Epithelial cell of proximal tubule (primary cell): ENCODE measurements around the gene DDRGK1. TPM values are rescaled to one million over a fixed set of nuclear protein-coding genes. Genes with fewer than 3 reads are reported as not detected.
"Not testable (repeated sequence)": the region's sequence is repeated elsewhere in the genome, so short reads cannot be mapped to it uniquely, and the experiment has no call there.

Source experiments
- DNase-seq: peaks from one replicate; pipeline ENCODE4 v3.0.0-alpha.2; 2011; ENCODE audit warnings: low read depth
- H3K4me3 ChIP-seq: 2 replicates; pipeline ENCODE4 v1.5.1; 2011; ENCODE audit warnings: low read depth, mild to moderate bottlenecking, low read length
- total RNA-seq: library from RNA; depleted of rRNA; stranded (reverse); fragments of >200 nt; gene quantifications from 2 replicates; pipeline ENCODE4 v1.2.3, GENCODE V29; 2015
- TF ChIP-seq, protein P1 (sequence below): conservative IDR thresholded peaks from 2 replicates; pipeline ENCODE4 v1.5.1; 2012; ENCODE audit warnings: low read depth, mild to moderate bottlenecking, low read length

Gene DDRGK1
- total RNA-seq, 1 donor from 2014 or later = 63.5 TPM

DNA sequence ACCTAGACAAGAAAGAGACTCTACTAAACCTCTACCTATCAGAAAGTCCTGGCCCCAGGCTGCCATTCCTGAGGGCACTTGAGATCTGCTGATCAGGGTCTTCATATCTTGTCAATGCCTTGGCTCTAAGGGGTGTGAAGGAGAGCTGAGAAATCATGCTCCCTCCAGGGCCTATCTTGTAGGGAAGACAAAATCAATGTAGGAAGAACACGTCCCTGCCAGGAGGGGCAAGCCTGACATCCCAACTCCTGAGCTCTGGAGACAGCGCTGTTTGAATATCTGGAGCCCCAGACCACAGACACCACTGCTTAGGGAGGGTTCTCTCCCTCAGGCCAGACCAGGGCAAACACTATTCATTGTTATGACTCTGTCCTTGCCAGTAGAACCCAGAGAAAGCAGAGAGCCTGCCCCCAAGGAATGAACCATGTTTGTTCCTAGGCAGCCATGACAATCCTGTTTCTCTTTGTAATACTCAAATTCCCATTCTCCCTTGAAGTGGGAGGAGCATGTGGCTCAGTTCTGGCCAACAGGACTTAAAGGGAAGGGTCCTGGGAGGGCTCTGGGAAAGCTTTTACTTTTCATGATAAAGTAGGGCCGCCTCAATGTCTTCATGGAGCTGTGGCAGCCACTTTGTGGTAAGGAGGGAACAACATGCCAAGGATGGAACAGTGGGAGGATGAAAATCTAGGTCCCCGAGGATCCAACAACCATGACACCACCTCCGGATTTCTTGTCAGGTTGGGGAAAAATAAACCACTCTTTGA lies 43.0 kb downstream of the DDRGK1 start:
- H3K4me3 ChIP-seq = no peak overlapping the region
- TF ChIP-seq, protein P1, sequence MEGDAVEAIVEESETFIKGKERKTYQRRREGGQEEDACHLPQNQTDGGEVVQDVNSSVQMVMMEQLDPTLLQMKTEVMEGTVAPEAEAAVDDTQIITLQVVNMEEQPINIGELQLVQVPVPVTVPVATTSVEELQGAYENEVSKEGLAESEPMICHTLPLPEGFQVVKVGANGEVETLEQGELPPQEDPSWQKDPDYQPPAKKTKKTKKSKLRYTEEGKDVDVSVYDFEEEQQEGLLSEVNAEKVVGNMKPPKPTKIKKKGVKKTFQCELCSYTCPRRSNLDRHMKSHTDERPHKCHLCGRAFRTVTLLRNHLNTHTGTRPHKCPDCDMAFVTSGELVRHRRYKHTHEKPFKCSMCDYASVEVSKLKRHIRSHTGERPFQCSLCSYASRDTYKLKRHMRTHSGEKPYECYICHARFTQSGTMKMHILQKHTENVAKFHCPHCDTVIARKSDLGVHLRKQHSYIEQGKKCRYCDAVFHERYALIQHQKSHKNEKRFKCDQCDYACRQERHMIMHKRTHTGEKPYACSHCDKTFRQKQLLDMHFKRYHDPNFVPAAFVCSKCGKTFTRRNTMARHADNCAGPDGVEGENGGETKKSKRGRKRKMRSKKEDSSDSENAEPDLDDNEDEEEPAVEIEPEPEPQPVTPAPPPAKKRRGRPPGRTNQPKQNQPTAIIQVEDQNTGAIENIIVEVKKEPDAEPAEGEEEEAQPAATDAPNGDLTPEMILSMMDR = no peak
- no peak for DNase-seq

DNA sequence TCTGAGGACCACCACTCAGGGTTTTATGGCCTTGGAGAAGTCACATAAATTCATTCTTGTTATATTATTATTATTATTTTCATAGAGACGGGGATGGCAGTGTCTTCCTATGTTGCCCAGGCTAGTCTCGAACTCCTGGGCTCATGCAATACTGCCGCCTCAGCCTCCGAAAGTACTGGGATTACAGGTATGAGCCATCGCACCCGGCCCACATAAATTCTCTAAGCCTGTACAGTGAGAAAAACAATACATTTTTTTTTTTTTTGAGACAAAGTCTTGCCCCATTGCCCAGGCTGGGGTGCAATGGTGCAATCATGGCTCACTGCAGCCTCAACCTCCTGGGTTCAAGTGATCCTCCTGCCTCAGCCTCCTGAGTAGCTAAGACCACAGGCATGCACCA lies 44.1 kb downstream of the DDRGK1 start:
- H3K4me3 ChIP-seq = peak overlapping the region; percentile 65
- no peak for DNase-seq
- TF ChIP-seq, protein P1 = no peak

DNA sequence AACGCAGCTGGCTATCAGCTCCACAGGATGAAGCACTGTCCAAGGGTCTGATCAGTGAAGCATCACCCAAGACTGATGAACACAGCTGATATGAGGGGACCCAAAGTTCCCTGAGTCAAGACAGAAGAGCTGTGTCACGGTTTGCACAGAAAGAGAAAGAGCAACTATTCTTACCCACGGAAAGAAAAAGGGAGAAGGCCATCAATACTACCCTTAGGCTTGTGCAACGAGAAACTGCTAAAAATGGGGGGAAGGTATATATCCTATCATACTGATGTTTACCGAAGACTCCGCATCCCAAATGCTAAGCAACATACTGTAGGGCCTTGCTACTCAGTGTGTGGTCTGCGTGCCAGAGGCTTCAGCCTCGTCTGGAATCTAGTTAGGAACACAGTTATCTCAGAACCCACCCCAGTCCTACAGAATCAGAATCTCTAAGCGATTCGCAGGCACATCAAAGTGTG lies 45.5 kb downstream of the DDRGK1 start:
- no peak for DNase-seq
- TF ChIP-seq, protein P1 = no peak
- H3K4me3 ChIP-seq = peak overlapping the region; percentile 65

DNA sequence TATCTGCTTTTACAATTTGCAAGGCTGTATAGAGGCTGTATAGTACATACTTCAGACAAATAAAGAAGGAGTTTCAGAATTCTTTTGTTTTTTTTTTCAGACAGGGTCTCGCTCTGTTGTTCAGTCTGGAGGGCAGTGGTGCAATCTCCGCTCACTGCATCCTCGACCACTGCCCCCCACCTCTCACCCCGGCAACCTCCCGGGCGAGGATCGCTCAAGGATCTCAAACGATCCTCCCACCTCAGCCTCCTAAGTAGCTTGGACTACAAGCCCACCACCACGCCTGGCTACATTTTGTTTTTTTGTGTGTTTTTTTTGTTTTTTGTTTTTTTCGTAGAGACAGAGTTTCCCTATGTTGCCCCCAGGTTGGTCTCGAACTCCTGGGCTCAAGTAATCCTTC lies 46.7 kb downstream of the DDRGK1 start:
- TF ChIP-seq, protein P1 = no peak
- DNase-seq = no peak
- peak overlapping the region; percentile 65 for H3K4me3 ChIP-seq

DNA sequence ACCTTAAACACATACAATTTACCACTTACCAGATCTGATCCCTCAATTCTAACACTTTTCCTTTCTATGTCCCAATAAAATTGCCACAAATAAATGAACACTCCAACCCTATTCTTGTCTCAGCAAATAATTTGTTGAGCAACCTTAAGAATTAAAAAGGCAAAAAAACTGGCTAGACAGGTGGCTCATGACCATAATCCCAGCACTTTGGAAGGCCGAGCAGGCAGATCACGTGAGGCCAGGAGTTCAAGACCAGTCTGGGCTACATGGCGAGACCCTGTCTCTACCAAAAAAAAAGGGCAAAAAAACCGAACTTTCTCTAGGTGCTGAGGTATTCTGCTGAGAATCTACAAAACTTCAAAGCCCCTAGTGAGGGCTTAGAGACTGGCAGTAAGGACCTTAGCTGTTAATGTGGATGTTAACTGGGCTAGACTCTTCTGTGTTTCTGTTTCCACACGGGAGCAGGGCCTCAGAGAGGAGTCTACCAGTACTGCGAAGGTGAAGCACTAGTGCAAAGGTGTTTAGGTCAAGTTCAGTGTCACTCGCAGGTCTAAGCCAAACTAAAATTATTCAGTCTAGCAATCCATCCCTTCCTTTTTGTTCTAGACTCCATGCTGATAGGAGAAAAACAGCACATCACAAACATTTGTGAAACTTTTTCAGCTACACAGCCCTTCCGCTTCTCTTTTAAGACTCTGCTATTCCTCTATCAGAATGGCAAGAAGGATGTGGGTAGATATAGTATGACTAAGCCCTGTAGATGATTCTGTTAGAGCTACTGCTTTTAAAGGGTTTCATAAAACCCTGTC lies 47.5 kb downstream of the DDRGK1 start:
- no peak for DNase-seq
- TF ChIP-seq, protein P1 = no peak
- H3K4me3 ChIP-seq = peak overlapping the region; percentile 5

- DNase-seq = not testable (repeated sequence)
These were observed 52.3 kb downstream of the DDRGK1 start for GRCh38 chr20:3152057-3152644.

GRCh38 chr20:3150908-3151307 lies 53.6 kb downstream of the DDRGK1 start:
- no peak overlapping the region for H3K4me3 ChIP-seq
- TF ChIP-seq, protein P1 = no peak
- no peak for DNase-seq

More at GRCh38 chr20:3152057-3152644, 52.3 kb downstream of the DDRGK1 start:
- not testable (repeated sequence) for H3K4me3 ChIP-seq
